ELR (cell line): ENCODE data around the gene TMEM198.

Source experiments
- DNase-seq: peaks from one replicate; pipeline ENCODE4 v3.0.0-alpha.2; 2015; ENCODE audit warnings: low read depth

Gene TMEM198

DNA sequence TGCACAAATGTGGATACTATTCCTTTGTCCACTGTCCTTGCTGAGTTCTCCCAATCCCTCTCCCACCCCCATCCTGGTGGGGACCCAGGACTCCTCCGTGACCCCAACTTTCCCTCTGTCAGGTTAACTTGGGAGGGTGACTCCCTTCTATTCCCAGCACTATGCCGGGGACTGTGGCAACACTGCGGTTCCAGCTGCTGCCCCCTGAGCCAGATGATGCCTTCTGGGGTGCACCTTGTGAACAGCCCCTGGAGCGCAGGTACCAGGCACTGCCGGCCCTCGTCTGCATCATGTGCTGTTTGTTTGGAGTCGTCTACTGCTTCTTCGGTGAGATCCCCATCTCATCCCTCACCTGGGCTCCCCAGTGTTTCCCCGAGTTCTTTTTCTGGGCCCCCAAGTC is 739 bp downstream of the TMEM198 start:
- DNase-seq, result no peak

- no peak for DNase-seq
These were observed 1.6 kb downstream of the TMEM198 start for GRCh38 chr2:219545295-219545942.

GRCh38 chr2:219545943-219546352 is 2.1 kb downstream of the TMEM198 start:
- DNase-seq, result no peak

DNA sequence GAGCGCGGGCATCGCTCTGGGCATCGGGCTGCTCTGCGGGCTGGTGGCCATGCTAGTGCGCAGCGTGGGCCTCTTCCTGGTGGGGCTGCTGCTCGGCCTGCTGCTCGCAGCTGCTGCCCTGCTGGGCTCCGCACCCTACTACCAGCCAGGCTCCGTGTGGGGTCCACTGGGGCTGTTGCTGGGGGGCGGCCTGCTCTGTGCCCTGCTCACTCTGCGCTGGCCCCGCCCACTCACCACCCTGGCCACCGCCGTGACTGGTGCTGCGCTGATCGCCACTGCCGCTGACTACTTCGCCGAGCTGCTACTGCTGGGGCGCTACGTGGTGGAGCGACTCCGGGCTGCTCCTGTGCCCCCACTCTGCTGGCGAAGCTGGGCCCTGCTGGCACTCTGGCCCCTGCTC is 3.8 kb downstream of the TMEM198 start:
- no peak for DNase-seq

DNA sequence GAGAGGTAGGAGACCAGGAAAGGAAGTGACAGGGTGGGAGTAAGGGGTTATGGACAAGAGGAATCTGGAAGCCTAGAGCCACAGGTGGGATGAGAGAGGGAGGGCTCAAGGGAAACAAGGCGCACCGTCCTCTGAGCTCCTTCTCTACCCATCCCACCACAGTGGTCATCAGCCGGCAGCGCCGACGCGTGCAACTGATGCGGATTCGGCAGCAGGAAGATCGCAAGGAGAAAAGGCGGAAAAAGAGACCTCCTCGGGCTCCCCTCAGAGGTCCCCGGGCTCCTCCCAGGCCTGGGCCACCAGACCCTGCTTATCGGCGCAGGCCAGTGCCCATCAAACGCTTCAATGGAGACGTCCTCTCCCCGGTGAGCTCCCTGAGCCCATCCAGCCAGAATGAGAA is 5.2 kb downstream of the TMEM198 start:
- no peak for DNase-seq

- no peak for DNase-seq
These were observed 5.8 kb downstream of the TMEM198 start for GRCh38 chr2:219549619-219550018.

DNA sequence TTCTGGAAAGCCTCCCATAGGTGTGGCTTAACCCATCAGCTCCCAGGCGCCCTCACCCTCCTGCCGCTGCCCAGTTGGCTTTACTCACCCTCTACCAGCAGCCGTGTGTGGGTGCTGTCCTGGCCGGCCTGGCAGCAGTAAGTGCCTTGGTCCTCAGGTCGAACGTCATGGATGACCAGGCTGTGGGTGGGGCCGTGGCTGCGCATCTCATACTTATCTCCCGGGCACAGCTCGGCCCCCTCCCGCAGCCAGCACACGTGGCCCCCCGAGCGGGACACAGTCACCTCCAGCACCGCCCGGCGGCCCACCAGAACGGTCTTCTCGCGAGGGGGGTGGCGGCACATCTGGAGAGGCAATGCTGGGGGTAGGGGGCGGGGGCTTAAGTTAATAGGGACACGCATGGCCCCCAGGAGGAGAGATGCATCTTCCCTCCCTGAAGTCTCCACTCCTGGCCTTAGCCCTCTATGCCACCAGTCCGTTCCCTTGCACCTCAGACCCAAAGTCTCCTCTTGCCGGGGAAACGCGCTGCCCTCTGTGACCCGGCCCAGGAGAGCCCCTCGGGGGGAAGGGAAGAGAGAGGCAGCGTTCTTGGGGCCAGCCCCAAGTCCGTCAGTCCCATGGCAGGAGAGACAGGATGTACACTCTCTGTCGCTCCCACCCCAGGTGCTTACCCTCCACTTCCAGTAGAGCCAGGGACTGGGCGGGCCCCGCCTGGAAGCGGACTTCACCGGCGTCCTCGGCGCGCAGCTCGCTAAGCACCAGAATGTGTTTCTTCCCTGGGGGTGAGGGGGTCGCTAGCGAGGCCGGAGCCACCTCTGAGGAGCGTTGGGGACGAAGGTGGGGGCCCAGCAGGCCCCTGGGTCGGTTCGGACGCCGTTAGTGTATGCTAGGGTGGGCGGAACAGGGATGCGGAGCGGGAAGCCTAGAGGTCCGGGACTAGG is 7.9 kb downstream of the TMEM198 start:
- peak; percentile 69 for DNase-seq

DNA sequence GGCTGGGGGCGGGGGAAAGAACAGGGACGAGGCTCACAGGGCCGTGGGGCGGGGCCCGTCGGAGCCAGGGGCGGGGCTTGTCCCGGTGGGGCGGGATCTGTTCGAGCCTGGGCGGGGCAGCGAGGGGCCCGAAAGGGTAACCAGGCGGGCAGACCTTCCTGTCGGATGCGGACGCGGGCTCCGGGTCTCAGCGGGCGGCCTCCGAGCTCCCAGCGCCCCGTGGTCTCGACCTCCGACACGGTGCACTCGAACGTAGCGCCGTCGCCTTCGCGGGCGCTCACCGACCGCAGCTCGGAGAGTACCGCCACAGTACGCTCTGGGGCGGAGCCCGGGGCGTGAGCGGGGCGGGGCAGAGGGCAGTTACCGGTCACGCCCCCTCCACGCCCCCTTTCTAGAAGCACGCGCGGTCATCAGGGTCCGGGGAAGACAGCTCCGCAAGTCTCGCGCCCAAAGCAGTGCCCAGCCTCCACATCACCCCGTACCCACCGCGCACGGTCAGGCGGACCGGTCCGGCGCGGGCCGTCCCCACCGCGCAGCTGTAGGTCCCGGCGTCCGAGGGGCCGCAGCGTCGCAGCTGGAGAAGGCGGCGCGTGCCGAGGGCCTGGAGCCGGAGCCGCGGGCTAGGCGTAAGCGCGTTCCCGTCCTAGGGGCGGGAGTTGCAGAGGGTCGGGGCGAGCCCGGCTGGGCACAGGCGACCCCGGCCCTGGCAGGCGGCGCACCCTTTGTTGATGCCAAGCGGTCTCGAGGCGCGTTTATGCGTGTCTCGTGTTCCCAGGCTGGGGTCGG is 8.7 kb downstream of the TMEM198 start:
- peak; percentile 87 for DNase-seq

DNA sequence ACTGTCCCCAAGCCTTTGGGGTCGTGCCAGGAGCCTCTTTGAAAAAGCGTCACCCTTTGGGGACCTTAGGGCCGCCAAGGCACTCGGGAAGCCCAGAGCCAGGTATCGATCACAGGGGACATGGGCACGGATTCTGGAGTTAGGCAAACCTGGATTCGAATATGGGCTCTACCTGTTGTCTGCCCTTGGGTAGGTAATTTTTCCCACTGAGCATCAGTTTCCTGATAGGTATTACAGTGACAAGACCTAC is 9.3 kb downstream of the TMEM198 start:
- DNase-seq, result no peak

GRCh38 chr2:219553463-219553963 is 9.7 kb downstream of the TMEM198 start:
- DNase-seq, result no peak

DNA sequence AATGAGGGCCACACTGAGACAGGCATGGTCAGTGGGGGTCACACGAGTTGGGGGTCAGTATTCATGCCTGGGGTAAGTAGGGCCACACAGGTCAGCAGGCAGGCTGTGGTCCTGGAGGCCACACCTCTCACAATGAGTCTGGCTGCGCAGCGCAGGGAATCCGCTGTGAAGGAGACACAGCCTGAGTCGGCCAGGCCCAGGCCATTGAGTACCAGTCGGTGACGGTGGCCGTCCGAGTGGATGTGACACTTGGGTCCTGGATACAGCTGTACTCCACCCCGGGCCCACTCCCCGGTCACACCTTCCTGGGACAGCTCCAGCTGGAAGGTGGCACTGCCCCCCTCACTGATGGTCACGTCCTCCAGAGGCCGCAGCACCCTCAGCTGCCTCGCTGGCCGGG is 10.5 kb downstream of the TMEM198 start:
- no peak for DNase-seq

GRCh38 chr2:219555956-219556355 is 12.1 kb downstream of the TMEM198 start:
- no peak for DNase-seq

- DNase-seq, result no peak
These were observed 12.6 kb downstream of the TMEM198 start for GRCh38 chr2:219556413-219556812.

- no peak for DNase-seq
These were observed 13.5 kb downstream of the TMEM198 start for GRCh38 chr2:219557320-219557719.

GRCh38 chr2:219557791-219558785 is 14.3 kb downstream of the TMEM198 start:
- DNase-seq, result no peak

GRCh38 chr2:219559156-219559915 is 15.5 kb downstream of the TMEM198 start:
- no peak for DNase-seq

DNA sequence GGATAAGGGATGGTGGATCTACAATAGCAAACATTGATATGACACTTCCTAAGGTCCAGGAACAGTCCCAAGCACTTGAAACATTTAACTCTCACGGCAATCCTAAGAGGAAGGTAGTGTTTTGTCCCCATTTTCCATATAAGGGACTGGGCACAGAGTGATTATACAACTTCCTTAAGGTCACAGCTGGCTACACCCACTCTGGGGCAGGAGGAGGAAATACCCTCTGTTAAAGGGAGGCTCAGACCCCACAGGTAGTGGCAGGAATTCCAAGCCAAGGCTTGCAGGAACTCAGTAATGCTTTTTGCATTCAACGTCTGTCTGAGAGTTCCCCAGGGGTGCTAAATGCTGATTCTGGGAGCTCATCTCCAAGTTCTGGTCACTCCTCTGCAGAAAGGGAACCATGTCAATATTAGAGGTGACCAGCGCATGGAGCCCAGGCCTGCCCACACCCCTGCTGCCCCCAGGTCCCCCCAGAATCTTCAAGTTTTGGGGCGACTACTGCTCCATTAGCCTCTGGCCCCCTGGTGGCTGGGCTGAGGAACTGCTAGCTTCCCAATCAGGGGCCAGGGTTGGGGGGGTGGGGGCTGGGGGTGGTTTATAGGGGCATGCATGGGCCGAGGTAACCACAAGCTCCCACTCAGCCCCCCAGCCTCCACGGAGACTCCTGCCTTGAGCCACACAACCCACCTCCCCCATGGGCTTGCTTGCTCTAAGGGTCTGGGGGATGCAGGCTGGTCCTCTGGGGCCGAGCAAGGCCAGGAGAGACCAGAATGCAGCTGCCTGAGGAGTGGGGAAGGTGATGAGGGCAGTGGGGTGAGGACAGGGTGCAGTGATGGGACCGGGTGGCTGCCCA is 16.4 kb downstream of the TMEM198 start:
- peak; percentile 31 for DNase-seq

- DNase-seq, result no peak
These were observed 17.0 kb downstream of the TMEM198 start for GRCh38 chr2:219560893-219561178.

DNA sequence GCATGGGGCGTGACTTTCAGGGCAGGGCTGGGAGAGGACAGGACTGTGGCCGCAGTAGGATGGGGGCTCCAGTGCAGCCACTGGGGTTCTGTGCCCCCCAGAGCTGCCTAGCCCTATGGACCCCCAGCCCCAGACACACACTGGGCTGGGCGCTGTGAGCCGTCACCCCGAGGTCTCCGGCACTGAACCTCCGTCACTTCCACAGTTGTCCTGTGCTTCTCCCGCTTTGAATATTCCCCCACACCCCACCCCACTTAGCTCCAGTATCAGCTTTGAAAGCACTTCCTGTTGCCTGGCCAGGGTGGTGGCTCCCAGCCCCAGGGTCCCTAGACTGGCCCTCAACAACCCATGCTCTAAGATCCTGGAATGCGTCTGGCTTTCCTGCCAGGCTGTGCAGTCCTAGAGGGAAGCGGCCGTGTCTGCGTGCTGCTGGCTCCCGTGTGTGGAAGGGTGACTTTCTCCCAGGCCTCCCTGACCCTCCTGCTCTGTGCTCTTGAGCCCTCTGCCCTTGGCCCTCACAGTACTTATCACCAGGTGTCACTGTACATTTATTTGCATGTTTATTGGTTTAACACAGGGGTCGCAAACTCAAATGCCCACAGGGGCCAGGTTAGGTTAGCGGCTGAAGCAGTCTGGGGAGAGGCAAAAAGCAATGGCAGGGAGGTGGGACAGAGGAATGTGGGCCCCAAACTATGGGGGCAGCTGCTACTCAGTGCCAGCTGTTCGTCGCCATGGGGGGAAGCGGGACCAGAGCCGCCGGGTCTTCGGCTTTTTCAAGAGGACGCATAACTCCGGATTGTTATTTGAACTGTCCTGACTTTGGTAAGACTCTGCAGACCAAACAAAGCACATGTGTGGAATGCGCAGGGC is 17.6 kb downstream of the TMEM198 start:
- DNase-seq, result no peak
